HCT116 (cell line): ENCODE data around the gene CCK. TPM values are rescaled to one million over a fixed set of nuclear protein-coding genes. Genes with fewer than 3 reads are reported as not detected.

ENCODE experiments used
- ATAC-seq: fragments of 200-7000 bp; cut with Tn5 transposase; 2 replicates; pipeline ENCODE4 v1.9.1; 2020; ENCODE audit warnings: mild to moderate bottlenecking, moderate library complexity
- BruUV-seq: library from RNA; stranded (reverse); fragments of 400-500 nt; replicated peaks from 2 replicates; lab custom pipeline; 2021; lab: Mats Ljungman, UMichigan
- CTCF ChIA-PET: fragments of 300-600 bp; sonication (Branson Sonifier 250); formaldehyde crosslinking; loops from one replicate; lab custom pipeline; 2021; ENCODE audit warnings: antibody characterized with exemption; lab: Charles Lee
- POLR2A ChIA-PET: fragments of 300-600, 350-600 bp; sonication (Branson Sonifier 250); formaldehyde crosslinking; loops from one replicate; lab custom pipeline; 2021; ENCODE audit warnings: antibody characterized with exemption; lab: Charles Lee
- RAD21 ChIA-PET, 2 experiments: fragments of 300-600 bp; sonication (Branson Sonifier 250); formaldehyde crosslinking; loops; one replicate each; lab custom pipeline; 2023; ENCODE audit warnings: low total read pairs in 2 of 2; ENCODE audit not compliant: uncharacterized antibody in 2 of 2, unreplicated experiment in 2 of 2, low non-redundant PET in 1 of 2; lab: Charles Lee
- DNase-seq: peaks from one replicate; pipeline ENCODE4 v3.0.0-alpha.2; 2010; ENCODE audit warnings: low read depth, low spot score
- H2AFZ ChIP-seq: fragments of 200-600 bp; shearing (Covaris generic), sonication (generic); 2 replicates; pipeline ENCODE4 v1.6.1; 2017; ENCODE audit warnings: low read depth, mixed run types, mixed read lengths, antibody characterized with exemption, low read length; ENCODE audit not compliant: poor library complexity, severe bottlenecking
- H3K27ac ChIP-seq: 2 replicates; pipeline ENCODE4 v1.5.1; 2012; ENCODE audit warnings: low read depth, low read length
- H3K27me3 ChIP-seq: fragments of 200-600 bp; sonication (generic); 2 replicates; pipeline ENCODE4 v1.6.1; 2016; ENCODE audit warnings: mixed run types, low read length, mixed read lengths; ENCODE audit not compliant: insufficient read depth
- H3K36me3 ChIP-seq, 2 experiments: fragments of 200-500 bp in 1 of 2; fragments of 200-600 bp in 1 of 2; sonication (Bioruptor generic) in 1 of 2; sonication (generic) in 1 of 2; 2 replicates each; pipeline versions ENCODE4 v1.5.1 to v1.6.1; 2014 to 2016; ENCODE audit warnings: low read length in 2 of 2, inconsistent platforms in 1 of 2, mixed read lengths in 1 of 2, mixed run types in 1 of 2; ENCODE audit not compliant: insufficient read depth in 2 of 2, control insufficient read depth in 1 of 2
- H3K4me1 ChIP-seq, 2 experiments: fragments of 200-600 bp in 1 of 2; sonication (generic) in 1 of 2; 2 replicates each; pipeline versions ENCODE4 v1.5.1 to v1.6.1; 2012 to 2017; ENCODE audit warnings: low read length in 2 of 2, inconsistent platforms in 1 of 2, mild to moderate bottlenecking in 1 of 2, mixed read lengths in 1 of 2, mixed run types in 1 of 2, moderate library complexity in 1 of 2; ENCODE audit not compliant: insufficient read depth in 2 of 2, control insufficient read depth in 1 of 2
- H3K4me2 ChIP-seq: fragments of 200-600 bp; sonication (generic); 2 replicates; pipeline ENCODE4 v1.6.1; 2017; ENCODE audit warnings: mixed run types, low read length, mixed read lengths
- H3K4me3 ChIP-seq, 2 experiments: fragments of 200-600 bp in 1 of 2; sonication (generic) in 1 of 2; replicated peaks in 1 of 2; 2 replicates each; pipeline ENCODE4 v1.5.1; 2011 to 2016; ENCODE audit warnings: low read length in 2 of 2, control low read depth in 1 of 2, low read depth in 1 of 2, mild to moderate bottlenecking in 1 of 2, mixed read lengths in 1 of 2, mixed run types in 1 of 2
- H3K79me2 ChIP-seq: fragments of 200-600 bp; sonication (generic); 2 replicates; pipeline ENCODE4 v1.6.1; 2017; ENCODE audit warnings: mild to moderate bottlenecking, mixed run types, low read length, moderate library complexity, mixed read lengths; ENCODE audit not compliant: insufficient read depth
- H3K9ac ChIP-seq: fragments of 200-600 bp; sonication (generic); 2 replicates; pipeline ENCODE4 v1.6.1; 2016; ENCODE audit warnings: low read length, mixed read lengths
- H3K9me2 ChIP-seq: fragments of 200-600 bp; sonication (generic), shearing (Covaris generic); 2 replicates; pipeline ENCODE4 v1.6.1; 2017; ENCODE audit warnings: mixed run types, mild to moderate bottlenecking, moderate library complexity; ENCODE audit not compliant: insufficient read depth
- H3K9me3 ChIP-seq, 2 experiments: fragments of 200-500 bp in 1 of 2; fragments of 200-600 bp in 1 of 2; sonication (Bioruptor generic) in 1 of 2; sonication (generic) in 1 of 2; 2 replicates each; pipeline ENCODE4 v1.6.1; 2014 to 2017; ENCODE audit warnings: low read length in 2 of 2, mixed read lengths in 2 of 2, inconsistent platforms in 1 of 2, low read depth in 1 of 2, mild to moderate bottlenecking in 1 of 2, mixed run types in 1 of 2, moderate library complexity in 1 of 2; ENCODE audit not compliant: control insufficient read depth in 1 of 2, insufficient read depth in 1 of 2
- H4K20me1 ChIP-seq: fragments of 200-600 bp; sonication (generic), shearing (Covaris generic); 2 replicates; pipeline ENCODE4 v1.6.1; 2017; ENCODE audit warnings: mixed run types, mild to moderate bottlenecking, moderate library complexity; ENCODE audit not compliant: insufficient read depth
- CBX3 ChIP-seq: IDR thresholded peaks from 2 replicates; pipeline ENCODE4 v1.6.1; 2012; ENCODE audit warnings: low read depth
- CTCF ChIP-seq, 3 experiments: fragments of 200-600 bp in 1 of 3; sonication (generic) in 1 of 3; IDR thresholded peaks in 2 of 3; conservative IDR thresholded peaks in 1 of 3; 2 replicates each; pipeline ENCODE4 v1.5.1; 2012 to 2017; ENCODE audit warnings: low read depth in 2 of 3, low read length in 2 of 3, antibody characterized with exemption in 1 of 3, borderline replicate concordance in 1 of 3, control low read depth in 1 of 3, mild to moderate bottlenecking in 1 of 3, mixed read lengths in 1 of 3, mixed run types in 1 of 3, moderate library complexity in 1 of 3; ENCODE audit not compliant: insufficient read depth in 1 of 3
- JUND ChIP-seq: IDR thresholded peaks from 2 replicates; pipeline ENCODE4 v1.6.1; 2012
- MAX ChIP-seq: IDR thresholded peaks from 2 replicates; pipeline ENCODE4 v1.6.1; 2012
- RAD21 ChIP-seq: IDR thresholded peaks from 2 replicates; pipeline ENCODE4 v1.6.1; 2012; ENCODE audit warnings: low read depth, mild to moderate bottlenecking
- REST ChIP-seq: IDR thresholded peaks from 2 replicates; pipeline ENCODE4 v1.6.1; 2012; ENCODE audit warnings: low read depth
- SIN3A ChIP-seq: IDR thresholded peaks from 2 replicates; pipeline ENCODE4 v1.6.1; 2012; ENCODE audit warnings: low read depth
- SRF ChIP-seq: IDR thresholded peaks from 2 replicates; pipeline ENCODE4 v1.6.1; 2012; ENCODE audit warnings: low read depth
- intact Hi-C: fragments of 100-400 bp; cut with micrococcal nuclease; formaldehyde crosslinking; loops from 2 replicates; pipeline ENCODE4 v1.10.0; 2022
- total RNA-seq: library from RNA; stranded (reverse); gene quantifications from one replicate; pipeline ENCODE4 v1.2.1, GENCODE V29; 2021; ENCODE audit not compliant: unreplicated experiment

Gene CCK
- total RNA-seq, 1 experiment from 2014 or later: 0.32 TPM

GRCh38 chr3:42247576-42248027 is 18.4 kb downstream of the CCK start:
- CTCF ChIA-PET: interaction anchor here (0.7 to 6.1 kb wide), 17 partner anchors 13 to 304 kb away, joined by 3 to 94 read pairs (median 3); no protein-coding TSS in a partner anchor
- POLR2A ChIA-PET: interaction anchor here (0.6 kb wide), 1 partner anchor 14 kb away, joined by 3 read pairs; no protein-coding TSS in a partner anchor
- Histone ChIP-seq H3K4me3 (no peak overlapping the region), H3K27me3 (peaks cover 8% of the 10 kb centered on the region; the same call in 1 of the 2 replicates), H4K20me1 (no peaks in the 10 kb centered on the region), H3K9me3 (no peaks in the 10 kb centered on the region), H3K79me2 (no peaks in the 10 kb centered on the region), H3K4me1 (peaks cover 0 to 5% of the 10 kb centered on the region in 2 experiments; a peak in 1 of 4 replicates), H3K4me2 (peak overlapping the region; percentile 63), H3K27ac (no peak overlapping the region), H3K9me2 (no peaks in the 10 kb centered on the region), H2AFZ (peak overlapping the region; percentile 63), H3K9ac (no peak overlapping the region), H3K36me3 (no peaks in the 10 kb centered on the region)
- no TSS peak for BruUV-seq
- intact Hi-C loops: loop anchor here (1.0 to 5.0 kb wide), 5 partner anchors 196 to 585 kb away; no protein-coding TSS in a partner anchor
- RAD21 ChIA-PET: interaction anchor here (0.8 to 1.6 kb wide), 7 partner anchors 8 to 254 kb away, joined by 3 to 16 read pairs (median 4); no protein-coding TSS in a partner anchor
- ATAC-seq (peak; percentile 88), DNase-seq (peak; percentile 60)
- TF ChIP-seq RAD21: peak; percentile 95
- TF ChIP-seq CTCF (IDR thresholded peaks at IDR 0.05 in 2 of 3, conservative IDR thresholded peaks at IDR 0.05 in 1 of 3; ENCODE audit: borderline replicate concordance in 1 of 3, insufficient read depth in 1 of 3, low read depth in 2 of 3, low read length in 2 of 3): peak; percentile 63 to 93 (median 88)
- no peak for TF ChIP-seq SIN3A
- TF ChIP-seq MAX: no peak

- intact Hi-C loops: loop anchor here (2.0 to 5.0 kb wide), 2 partner anchors 291 to 586 kb away; no protein-coding TSS in a partner anchor
- DNase-seq (no peak), ATAC-seq (no peak)
- no peak overlapping the region for H2AFZ ChIP-seq
- H4K20me1 ChIP-seq: no peaks in the 10 kb centered on the region
- no TSS peak for BruUV-seq
- H3K4me3 ChIP-seq: no peak overlapping the region
- H3K9me2 ChIP-seq: no peaks in the 10 kb centered on the region
- TF ChIP-seq JUND (no peak), SRF (no peak), CBX3 (no peak), REST (no peak), CTCF (IDR thresholded peaks at IDR 0.05 in 2 of 3, conservative IDR thresholded peaks at IDR 0.05 in 1 of 3; ENCODE audit: borderline replicate concordance in 1 of 3, insufficient read depth in 1 of 3, low read depth in 2 of 3, low read length in 2 of 3) (no peak), RAD21 (no peak)
- peaks cover 8% of the 10 kb centered on the region; the same call in 1 of the 2 replicates for H3K27me3 ChIP-seq
- no peaks in the 10 kb centered on the region for H3K9me3 ChIP-seq
- H3K79me2 ChIP-seq: no peaks in the 10 kb centered on the region
- H3K4me1 ChIP-seq: peaks cover 0 to 5% of the 10 kb centered on the region in 2 experiments; a peak in 1 of 4 replicates
- ChIA-PET RAD21 (no interaction called here), POLR2A (no interaction called here), CTCF (interaction anchor here (3.2 to 6.1 kb wide), 2 partner anchors 16 to 197 kb away, joined by 24 to 94 read pairs; no protein-coding TSS in a partner anchor)
- H3K36me3 ChIP-seq: no peaks in the 10 kb centered on the region
- no peak overlapping the region for H3K4me2 ChIP-seq
- no peak overlapping the region for H3K9ac ChIP-seq
- no peak overlapping the region for H3K27ac ChIP-seq
These were observed 19.9 kb downstream of the CCK start for GRCh38 chr3:42246091-42246490.
